GM19035 (cell line): ENCODE measurements around the gene RAB7A.

Source experiments
- ATAC-seq: cut with Tn5 transposase; IDR thresholded peaks from one replicate; pipeline ENCODE4 v1.9.1; 2021; ENCODE audit not compliant: unreplicated experiment

The RAB7A gene

GRCh38 chr3:128848936-128849335 lies 123.0 kb downstream of the RAB7A start:
- no peak for ATAC-seq

- no peak for ATAC-seq
These were observed 124.0 kb downstream of the RAB7A start for GRCh38 chr3:128849911-128850455.

- no peak for ATAC-seq
These were observed 124.6 kb downstream of the RAB7A start for GRCh38 chr3:128850544-128850943.

- no peak for ATAC-seq
These were observed 125.6 kb downstream of the RAB7A start for GRCh38 chr3:128851601-128852000.

GRCh38 chr3:128853826-128854225 lies 127.8 kb downstream of the RAB7A start:
- ATAC-seq, result no peak

GRCh38 chr3:128854475-128854874 lies 128.5 kb downstream of the RAB7A start:
- no peak for ATAC-seq

GRCh38 chr3:128855569-128855968 lies 129.6 kb downstream of the RAB7A start:
- ATAC-seq, result no peak

GRCh38 chr3:128858167-128858566 lies 132.2 kb downstream of the RAB7A start:
- no peak for ATAC-seq

GRCh38 chr3:128859630-128860029 lies 133.6 kb downstream of the RAB7A start:
- no peak for ATAC-seq

GRCh38 chr3:128861491-128861890 lies 135.5 kb downstream of the RAB7A start:
- ATAC-seq, result no peak

- no peak for ATAC-seq
These were observed 137.6 kb downstream of the RAB7A start for GRCh38 chr3:128863560-128863959.
